H4 (cell line): ENCODE measurements around the gene LRWD1. TPM values are rescaled to one million over a fixed set of nuclear protein-coding genes. Genes with fewer than 3 reads are reported as not detected.
"Not testable (repeated sequence)": the region's sequence is repeated elsewhere in the genome, so short reads cannot be mapped to it uniquely, and the experiment has no call there.

Experiments used
- DNase-seq: peaks from one replicate; pipeline ENCODE4 v3.0.0-alpha.2; 2015; ENCODE audit warnings: low spot score
- total RNA-seq: library from RNA; depleted of rRNA; stranded (reverse); fragments of >200 nt; shearing (Covaris generic); gene quantifications from 2 replicates; pipeline ENCODE4 v1.2.3, GENCODE V29; 2014; rRNA removed

The LRWD1 gene
- total RNA-seq, 1 experiment from 2014 or later: 30.6 TPM

DNA sequence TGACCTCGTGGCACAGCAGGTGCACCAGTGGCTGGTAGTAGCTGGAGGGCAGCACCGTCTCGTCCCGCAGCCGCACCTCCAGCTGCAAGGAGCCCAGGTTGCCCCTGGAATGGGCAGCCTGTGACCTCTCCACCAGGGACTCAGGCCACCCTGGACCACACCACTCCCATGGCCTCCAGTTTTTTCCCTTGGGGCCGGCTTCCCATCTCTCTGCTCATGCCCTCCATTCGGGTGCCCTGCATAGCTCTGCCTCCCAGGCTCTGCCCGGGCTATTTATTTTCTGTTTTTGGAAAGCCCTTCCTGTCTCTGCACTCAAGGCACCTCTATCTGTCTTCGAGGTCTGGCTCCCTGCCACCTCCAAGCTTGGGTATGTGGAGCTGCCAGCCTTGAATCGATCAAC lies 32.1 kb downstream of the LRWD1 start:
- peak; percentile 1 for DNase-seq

DNA sequence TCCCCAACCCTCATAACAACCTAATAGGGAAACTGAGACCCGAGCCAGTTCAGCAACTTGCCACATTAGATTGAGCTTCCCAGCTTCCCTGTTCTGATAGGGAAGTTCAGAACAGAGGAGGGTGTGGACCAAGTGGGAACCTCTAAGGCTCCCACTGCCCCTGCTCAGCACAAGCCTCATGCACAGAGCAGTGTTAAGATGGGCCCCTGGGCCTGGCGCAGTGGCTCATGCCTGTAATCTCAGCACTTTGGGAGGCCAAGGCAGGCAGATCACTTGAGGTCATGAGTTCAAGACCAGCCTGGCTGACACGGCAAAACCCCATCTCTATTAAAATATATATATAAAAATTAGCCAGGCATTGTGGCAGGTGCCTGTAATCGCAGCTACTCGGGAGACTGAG lies 32.5 kb downstream of the LRWD1 start:
- DNase-seq: not testable (repeated sequence)

DNA sequence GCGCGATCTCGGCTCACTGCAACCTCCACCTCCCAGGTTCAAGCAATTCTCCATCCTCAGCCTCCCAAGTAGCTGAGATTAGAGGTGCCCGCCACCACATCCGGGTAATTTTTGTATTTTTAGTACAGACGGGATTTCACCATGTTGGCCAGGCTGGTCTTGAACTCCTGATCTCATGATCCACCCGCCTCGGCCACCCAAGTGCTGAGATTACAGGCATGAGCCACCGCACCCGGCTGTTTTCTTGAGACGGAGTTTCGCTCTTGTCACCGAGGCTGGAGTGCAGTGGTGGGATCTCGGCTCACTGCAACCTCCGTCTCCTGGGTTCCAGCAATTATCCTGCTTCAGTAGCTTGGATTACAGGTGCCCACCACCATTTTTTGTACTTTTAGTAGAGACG lies 33.5 kb downstream of the LRWD1 start:
- not testable (repeated sequence) for DNase-seq

DNA sequence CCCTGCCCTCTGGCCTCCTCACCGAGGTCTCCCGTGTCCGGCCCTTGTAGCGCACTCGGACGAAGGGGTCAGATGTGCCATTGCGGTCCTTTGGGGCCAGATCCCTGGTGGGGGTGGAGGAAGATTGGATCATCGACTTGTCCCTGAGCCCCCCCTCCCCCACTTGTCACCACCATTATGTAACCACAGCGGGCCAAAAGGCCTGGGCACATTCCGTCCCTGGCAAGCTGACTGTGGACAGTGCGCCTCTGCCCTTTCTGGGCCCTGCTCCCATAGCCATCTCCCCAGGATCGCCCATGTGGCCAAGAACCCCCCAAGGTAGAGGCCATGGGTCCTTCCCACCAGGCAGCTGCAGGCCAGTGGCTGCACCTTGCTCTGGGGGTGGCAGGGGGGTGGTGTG lies 38.4 kb downstream of the LRWD1 start:
- not testable (repeated sequence) for DNase-seq

DNA sequence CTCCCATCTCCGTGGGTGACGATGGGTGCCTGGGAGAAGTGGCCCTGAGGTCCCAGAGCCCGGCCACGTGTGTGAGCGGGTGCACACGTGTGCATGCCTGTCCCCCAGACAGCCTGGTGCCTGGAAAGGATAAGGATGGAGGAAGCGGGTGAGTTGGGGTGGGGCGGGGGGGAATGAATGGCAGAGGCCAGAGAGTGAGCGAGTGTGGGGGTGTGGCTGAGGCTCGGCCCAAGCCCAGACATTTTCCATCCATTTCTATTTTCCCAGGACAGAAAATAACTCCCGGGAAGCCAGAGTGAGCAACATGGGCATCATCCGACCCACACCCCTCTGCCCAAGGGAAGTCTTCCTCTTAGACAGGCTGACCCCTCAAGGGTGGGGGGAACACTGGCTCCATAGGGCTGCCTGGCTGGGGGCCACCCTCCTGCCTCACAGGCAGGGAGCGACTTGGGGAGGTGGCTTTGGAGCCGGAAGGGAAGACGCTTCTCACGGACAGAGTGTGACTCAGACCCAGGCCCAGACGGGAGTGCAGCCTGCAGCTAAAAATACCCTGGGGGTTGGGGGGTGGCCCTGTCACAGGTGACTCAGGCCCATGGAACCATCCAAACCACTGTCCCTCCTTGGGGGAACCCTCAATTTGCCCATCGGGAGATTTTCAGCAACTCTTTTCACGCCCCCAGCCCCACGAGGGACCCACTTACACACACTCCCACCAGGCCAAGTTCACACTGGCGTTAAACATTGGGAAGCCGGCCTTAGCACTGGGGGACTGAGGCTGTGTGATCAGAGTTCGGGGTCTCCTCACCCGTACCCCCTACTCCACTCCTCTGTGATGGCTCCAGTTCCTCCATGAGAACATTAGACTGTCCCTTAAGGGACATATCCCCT lies 40.8 kb downstream of the LRWD1 start:
- DNase-seq: not testable (repeated sequence)

DNA sequence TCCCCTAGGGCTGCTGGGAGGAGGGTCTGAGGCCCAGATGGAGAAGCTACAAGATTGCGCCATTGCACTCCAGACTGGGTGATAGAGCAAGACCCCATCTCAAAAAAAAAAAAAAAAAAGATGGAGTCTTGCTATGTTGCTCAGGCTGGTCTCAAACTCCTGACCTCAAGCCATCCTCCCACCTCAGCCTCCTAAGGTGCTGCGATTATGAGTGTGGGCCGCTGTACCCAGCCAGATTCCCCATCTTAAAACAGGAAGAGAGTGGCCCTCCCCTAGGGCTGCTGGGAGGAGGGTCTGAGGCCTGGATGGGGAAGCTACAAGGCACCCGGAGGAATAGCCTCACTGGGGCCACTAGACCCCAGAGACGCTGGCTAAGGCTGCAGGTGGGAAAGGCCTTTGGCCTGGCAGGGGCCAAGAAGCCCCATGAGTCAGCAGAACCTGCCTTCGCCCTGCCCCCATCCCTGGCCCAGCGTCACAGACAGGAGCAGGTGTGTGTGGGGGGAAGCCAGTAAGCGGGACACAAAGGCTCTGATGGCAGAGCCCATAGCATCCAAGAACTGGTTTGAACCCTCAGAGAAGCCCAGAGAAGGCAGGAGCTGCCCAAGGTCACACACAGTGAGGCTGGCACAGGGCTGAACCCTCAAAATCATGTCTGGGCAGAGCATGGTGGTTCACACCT lies 42.8 kb downstream of the LRWD1 start:
- not testable (repeated sequence) for DNase-seq

DNA sequence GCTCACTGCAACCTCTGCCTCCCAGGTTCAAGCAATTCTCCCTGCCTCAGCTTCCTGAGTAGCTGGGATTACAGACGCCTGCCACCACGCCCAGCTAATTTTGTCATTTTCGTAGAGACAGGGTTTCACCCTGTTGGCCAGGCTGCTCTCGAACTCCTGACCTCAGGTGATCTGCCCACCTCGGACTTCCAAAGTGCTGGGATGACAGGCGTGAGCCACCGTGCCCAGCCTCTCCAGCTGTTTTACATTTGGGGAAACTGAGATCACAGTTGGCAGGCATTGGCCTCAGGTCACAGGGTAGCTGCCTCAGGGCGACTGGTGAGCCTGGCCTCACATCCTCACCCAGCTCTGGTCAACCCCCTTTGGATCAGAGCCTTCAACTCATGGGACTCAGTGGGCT lies 45.8 kb downstream of the LRWD1 start:
- DNase-seq: not testable (repeated sequence)

DNA sequence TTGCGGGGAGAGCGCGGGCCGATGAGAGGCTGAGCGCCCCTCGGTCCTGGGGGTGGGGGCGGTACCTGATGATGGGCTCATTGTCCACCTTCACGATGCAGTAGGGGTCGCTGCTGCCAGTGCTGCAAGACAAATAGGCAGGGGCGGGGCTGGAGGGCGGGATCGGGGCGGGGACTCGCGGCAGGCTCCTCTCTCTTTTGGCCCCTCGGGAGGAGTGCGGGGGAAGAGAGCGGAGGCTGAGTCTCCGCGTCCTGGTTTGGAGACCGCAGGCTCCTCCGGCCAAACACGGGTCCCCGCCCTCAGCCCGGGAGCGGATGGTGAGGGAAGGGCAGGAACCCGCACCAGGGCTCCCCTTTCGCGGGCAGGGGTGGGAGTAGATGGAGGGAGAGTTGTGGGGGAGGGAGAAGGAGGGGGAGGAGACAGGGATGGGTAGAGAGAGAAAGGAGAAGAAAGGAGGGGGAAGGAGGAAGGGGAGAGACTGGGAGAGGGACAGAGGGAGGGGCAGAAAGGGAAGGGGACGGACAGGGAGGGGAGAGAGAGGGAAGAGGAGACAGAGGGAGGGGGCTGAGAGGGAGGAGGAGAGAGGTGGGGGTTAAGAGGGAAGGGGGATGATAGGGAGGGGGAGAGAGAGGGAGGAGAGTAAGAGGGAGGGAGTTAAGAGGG lies 47.2 kb downstream of the LRWD1 start:
- not testable (repeated sequence) for DNase-seq

DNA sequence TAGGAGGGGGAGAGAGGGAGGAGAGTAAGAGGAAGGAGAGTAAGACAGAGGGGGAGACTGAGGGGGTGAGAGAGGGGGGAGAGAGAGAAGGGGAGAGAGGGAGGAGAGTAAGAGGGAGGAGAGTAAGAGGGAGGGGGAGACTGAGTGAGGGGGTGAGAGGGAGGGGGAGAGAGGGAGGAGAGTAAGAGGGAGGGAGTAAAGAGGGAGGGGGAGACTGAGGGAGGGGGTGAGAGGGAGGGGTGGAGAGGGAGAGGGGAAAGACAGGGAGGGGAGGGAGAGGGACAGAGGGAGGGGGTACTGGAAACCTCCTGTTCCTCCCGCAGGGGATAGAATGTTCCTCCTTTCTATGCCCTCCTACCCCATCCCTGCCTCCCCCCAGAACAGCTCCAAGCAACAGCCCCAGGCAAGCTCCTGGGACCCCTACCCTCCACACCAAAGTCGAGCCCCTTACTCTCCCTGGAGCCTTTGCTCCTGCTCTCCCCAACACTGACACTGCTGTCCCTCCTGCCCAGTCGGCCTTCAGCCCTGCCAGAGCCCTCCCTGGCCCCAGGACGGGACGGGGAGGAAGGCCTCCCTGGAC lies 47.9 kb downstream of the LRWD1 start:
- peak; percentile 84 for DNase-seq

DNA sequence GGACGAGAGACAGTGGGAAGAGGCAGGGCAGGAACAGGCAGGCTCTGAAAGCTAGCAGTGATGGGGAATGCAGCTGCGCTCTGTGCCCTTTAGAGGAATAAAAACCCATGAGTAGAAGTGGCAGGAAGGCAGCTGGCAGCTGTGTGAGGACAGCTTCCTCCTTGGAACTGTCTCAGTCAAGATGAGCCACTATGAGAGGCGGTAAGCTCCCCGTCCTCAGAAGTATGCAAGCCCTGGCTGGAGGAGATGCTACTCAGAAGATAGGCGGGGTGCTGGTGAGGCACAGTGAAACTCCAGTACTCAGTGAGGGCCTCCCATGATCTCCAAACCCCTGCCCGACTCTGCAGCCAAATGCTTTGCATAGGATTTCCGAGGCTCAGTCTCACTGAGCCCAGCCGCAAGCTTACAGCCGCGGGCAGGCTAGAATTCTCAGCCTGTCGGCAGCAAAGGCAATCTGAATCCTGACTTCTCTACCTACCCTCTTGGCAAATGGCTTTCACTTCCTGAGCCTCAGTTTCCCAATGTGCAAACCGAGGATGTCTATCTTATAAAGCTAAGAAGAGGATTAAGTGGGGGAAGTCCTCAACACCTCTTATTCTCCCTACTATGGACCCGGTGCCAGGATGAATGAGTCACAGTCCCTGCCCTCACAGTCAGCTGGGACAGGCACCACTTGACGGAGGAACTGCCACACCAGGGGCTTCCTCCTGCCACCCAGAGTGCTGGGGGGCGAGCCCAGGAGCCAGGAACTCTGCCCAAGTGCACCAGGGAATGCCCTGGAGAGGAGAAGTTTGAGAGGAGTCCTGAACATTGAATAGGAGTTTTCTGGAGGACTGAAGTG lies 50.3 kb downstream of the LRWD1 start:
- DNase-seq: not testable (repeated sequence)

DNA sequence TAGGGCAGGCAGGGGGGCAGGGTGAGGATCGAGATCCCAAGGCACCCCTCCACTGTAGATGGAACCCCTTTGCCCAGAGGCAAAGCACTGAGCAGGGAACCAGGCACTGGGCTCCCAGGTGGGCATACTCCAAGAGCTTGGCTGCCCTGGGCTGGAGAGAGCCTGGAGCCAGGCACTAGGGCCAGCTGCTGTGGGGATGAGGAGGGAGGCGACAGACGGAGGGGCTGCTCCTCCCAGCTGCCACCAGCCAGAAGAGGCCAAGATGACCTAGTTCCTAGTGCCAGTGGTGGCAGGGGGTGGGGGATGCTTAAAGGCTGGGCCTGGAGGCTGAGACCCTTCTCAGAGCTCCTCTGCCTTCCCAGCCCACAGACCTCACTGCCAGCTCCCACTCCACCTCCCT lies 51.1 kb downstream of the LRWD1 start:
- DNase-seq: not testable (repeated sequence)

DNA sequence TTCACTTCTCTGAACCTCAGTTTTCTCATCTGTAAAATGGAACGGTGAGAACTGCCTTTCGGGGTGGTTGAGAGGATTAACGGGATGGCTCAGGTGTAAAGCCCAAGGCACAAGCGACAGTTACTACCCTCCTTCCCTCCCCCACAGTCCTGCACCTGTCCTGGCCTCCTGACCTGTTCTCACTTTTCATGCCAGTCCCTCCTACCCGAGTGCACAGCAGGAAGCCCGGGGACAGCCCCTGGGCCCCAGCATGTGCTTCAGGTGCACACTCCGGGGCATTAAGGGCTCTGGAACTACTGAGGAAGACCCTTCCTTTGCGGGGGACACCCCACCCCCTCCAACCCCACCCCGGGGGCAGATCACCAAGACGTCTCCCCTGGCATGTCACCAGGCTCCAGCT lies 52.2 kb downstream of the LRWD1 start:
- DNase-seq: not testable (repeated sequence)

DNA sequence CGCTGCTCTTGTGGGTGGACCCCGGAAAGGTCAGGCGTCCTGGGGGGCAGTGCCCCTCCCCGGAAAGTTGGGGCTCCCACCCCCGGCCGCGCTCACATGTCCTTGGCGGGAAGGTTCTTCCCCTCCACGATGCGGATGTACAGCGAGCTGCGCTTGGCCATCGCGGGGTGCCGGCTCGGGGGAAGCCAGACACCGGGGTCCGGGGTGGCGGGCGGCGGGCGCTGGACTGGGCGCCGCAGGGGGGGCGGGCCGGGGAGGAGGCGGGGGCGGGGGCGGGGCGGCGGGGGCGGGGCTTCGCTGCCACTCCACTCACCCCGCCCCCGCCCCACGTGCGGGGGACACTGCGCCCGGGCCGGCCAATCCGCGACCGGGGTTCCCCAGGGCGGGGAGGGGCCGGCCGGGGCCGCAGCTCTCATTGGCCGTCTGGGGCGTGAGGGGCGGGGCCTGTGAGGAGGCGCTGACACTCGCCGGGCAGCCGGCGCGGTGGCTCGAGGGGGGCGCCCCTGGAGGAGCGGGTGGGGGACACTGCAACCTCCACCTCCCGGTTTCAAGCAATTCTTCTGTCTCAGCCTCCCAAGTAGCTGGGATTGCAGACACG lies 52.9 kb downstream of the LRWD1 start, which contains the start of gene RASA4B:
RASA4B (minus strand) TSS at position 228 of the 598 bp plus-strand sequence; CDS start at position 161, 67 bp downstream.
- not testable (repeated sequence) for DNase-seq

DNA sequence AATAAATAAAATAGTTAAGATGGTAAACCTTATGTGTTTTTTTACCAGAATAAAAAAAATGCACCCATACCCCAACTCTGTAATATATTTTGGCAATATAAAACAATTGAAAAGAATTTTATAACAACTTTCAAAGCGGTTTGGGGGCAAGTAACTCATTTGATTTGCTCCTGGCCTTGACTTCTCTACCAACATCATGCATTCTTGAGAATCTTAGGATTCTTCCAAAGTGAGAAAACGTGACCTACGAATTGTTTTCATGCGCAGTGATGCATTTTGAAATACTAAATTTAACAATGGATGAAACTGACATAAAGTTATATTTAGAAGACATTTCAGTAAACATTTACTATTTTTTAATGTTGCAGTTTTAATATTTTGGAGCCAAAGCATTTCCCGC lies 56.0 kb downstream of the LRWD1 start:
- DNase-seq: not testable (repeated sequence)

Other genes with a start within 250 kb of the LRWD1 start
- gene SH2B2, start 178.1 kb upstream of the LRWD1 start, total RNA-seq: 1.8 and 3.3 TPM in 2 replicates
- gene SPDYE6, start 108.5 kb upstream of the LRWD1 start, total RNA-seq: not detected in 2 replicates
- 20.9 and 24.5 TPM in 2 replicates for gene PRKRIP1, start 68.6 kb upstream of the LRWD1 start, total RNA-seq
- 35.9 and 37.3 TPM in 2 replicates for gene ORAI2, start 31.4 kb upstream of the LRWD1 start, total RNA-seq
- gene ALKBH4, start 121 bp upstream of the LRWD1 start, total RNA-seq: 45.7 and 52.7 TPM in 2 replicates
- gene POLR2J, start 13.9 kb downstream of the LRWD1 start, total RNA-seq: 42.0 and 53.2 TPM in 2 replicates
- 0.83 and 2.6 TPM in 2 replicates for gene RASA4B, start 52.8 kb downstream of the LRWD1 start, total RNA-seq
- 0.15 TPM in 1 of 2 replicates, not detected in the other for gene UPK3BL2, start 78.7 kb downstream of the LRWD1 start, total RNA-seq
- gene SPDYE2, start 86.2 kb downstream of the LRWD1 start, total RNA-seq: not detected in 2 replicates
- gene POLR2J3, start 107.6 kb downstream of the LRWD1 start, total RNA-seq: 4.9 and 11.9 TPM in 2 replicates
- gene RASA4, start 151.8 kb downstream of the LRWD1 start, total RNA-seq: 3.4 and 10.3 TPM in 2 replicates
- 0.27 and 7.2 TPM in 2 replicates for gene UPK3BL1, start 177.8 kb downstream of the LRWD1 start, total RNA-seq
- gene SPDYE2B, start 185.3 kb downstream of the LRWD1 start, total RNA-seq: not detected in 2 replicates
- 0.15 TPM in 1 of 2 replicates, not detected in the other for gene POLR2J2, start 206.7 kb downstream of the LRWD1 start, total RNA-seq